OCI-M2 (cell line): Measurements from ENCODE around the gene UBQLN1.
"Not testable (repeated sequence)": the region's sequence is repeated elsewhere in the genome, so short reads cannot be mapped to it uniquely, and the experiment has no call there.

Experiments
- DNase-seq: peaks from one replicate; lab custom pipeline; 2025; ENCODE audit not compliant: unreplicated experiment; lab: John Stamatoyannopoulos, UW

UBQLN1 gene

GRCh38 chr9:83636813-83637212 is 70.9 kb downstream of the UBQLN1 start:
- no peak for DNase-seq

DNA sequence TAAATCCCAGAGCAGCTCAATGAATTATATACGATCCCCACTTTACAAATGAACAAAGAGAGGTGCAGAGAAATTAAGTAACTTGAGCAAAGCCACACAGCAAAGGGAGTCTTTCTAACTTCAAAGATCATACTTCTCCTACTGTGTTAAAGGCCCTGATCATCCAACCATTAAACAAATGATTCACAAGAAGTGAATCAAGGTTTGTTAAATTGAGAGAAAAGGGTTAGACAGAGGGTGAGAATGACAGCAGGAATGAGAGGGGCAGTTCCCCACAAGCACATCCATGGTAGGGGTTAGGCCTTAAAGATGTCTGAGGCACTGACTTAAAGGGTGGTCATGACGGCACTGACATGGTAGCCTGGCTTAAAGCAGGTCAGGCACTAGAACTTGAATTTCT is 74.1 kb downstream of the UBQLN1 start:
- DNase-seq = no peak

DNA sequence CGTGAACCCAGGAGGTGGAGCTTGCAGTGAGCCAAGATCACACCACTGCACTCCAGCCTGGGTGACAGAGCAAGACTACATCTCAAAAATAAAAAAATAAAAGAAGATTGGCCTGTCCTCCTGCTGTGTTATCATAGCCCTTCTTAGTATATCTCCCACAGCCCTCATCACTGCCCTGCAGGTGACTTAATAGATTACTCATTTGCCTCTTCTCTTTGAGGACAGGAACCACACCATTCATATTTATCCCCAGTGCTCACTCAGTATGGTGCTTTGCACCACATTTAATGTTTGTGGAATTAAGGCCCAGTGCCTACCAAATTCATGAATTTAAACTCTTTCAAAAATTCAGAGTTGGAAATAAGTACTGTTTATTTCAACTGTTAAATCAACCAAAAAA is 74.5 kb downstream of the UBQLN1 start:
- no peak for DNase-seq

- no peak for DNase-seq
These were observed 76.8 kb downstream of the UBQLN1 start for GRCh38 chr9:83630938-83631457.

GRCh38 chr9:83629433-83630104 is 78.2 kb downstream of the UBQLN1 start:
- DNase-seq = no peak

DNA sequence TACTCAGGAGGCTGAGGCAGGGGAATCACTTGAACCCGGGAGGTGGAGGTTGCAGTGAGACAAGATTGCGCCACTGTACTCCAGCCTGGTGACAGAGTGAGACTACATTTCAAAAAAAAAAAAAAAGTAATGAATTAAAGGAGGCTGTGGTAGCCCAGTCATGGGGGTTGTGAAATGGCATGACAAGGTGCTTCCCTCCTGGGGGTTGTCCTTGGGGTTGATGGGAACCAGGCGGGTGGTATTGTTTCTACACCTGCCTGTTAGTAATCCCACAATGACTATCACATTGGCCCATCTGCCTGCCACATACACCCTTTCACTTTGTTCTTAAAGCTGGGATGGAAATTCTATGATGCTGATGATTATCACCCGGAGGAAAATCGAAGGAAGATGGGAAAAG is 79.2 kb downstream of the UBQLN1 start:
- DNase-seq = no peak

DNA sequence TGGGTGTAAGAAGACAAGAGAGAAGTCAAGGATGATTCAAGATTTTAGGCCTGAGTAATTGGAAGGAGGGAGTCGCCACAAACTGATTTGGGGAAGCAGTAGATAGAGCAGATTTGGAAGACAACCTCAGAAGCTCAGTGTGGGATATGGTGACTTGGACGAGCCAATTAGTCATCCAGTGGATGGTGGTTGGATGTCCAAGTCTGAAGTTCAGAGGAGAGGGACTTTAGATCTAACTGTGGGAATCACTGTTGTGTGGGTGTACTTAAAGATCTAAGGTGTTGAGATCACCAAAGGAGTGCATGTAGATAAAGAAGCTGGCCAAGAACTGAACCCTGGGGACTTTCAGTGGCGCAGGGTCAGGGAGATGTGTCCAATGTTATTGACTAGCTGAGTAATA is 82.6 kb downstream of the UBQLN1 start:
- no peak for DNase-seq

DNA sequence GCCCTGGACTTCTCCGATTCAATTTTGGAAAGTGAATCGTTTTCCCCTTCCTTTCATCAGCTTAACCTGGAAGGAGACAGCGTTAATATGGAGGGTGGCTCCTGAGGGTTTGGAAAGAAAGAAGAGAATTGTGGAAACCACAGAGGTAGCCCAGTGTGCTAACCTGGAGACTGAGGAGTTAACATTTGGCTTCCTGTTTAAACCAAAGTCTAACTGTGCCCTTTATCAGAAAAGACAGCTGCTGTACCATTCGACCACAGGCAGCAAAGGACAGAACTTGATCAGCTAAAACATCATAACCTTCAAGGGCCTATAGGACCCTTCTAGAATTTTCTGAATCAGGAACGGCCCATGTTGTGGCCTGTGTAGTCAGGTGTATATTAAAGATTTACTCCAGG is 84.1 kb downstream of the UBQLN1 start:
- DNase-seq = no peak

- DNase-seq = no peak
These were observed 84.6 kb downstream of the UBQLN1 start, which contains the start of gene IDNK for GRCh38 chr9:83622939-83623678. TSS of gene IDNK (plus strand) at chr9:83623143. CDS start at chr9:83623172, 29 bp downstream.

DNA sequence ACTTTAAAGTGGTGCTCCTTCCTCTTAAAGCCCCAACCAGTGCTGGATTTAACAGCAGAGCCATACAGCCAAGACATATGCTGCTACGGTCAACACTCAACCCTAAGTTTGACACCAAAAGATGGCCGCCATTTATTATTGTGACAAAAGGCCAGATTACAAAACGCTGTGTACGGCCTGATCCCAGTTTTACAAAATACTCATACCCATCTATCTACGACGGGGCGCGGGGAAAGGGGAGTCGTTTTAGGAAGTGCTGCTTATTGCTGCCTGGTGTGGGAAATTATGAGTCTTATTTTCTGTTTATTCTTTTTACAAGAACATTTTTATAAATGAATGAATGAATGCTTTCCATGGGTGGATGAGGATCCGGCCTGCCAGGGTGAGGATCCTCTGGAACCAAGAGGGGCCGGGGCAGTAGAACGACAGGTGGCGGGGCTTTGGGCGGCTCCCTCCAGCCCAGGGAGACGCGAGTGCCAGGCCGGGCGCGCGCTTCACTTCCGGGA is 85.3 kb downstream of the UBQLN1 start:
- DNase-seq = no peak

GRCh38 chr9:83620841-83621636 is 86.7 kb downstream of the UBQLN1 start:
- no peak for DNase-seq

GRCh38 chr9:83617299-83617698 is 90.5 kb downstream of the UBQLN1 start:
- DNase-seq = no peak

DNA sequence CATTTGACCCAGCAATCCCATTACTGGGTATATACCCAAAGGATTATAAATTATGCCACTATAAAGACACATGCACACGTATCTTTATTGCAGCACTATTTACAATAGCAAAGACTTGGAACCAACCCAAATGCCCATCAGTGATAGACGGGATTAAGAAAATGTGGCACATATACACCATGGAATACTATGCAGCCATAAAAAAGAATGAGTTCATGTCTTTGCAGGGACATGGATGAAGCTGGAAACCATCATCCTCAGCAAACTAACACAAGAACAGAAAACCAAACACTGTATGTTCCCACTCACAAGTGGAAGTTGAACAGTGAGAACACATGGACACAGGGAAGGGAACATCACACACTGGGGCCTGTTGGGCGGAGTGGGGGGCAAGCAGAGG is 94.5 kb downstream of the UBQLN1 start:
- DNase-seq = not testable (repeated sequence)
